SK-N-SH (cell line): ENCODE results near the gene SGPP2. TPM values are rescaled to one million over a fixed set of nuclear protein-coding genes. Genes with fewer than 3 reads are reported as not detected.

Experiments used
- CTCF ChIA-PET: fragments of 300-600, 350-600 bp; formaldehyde crosslinking; extraction: SDS; loops from one replicate; lab custom pipeline; 2021; lab: Yijun Ruan, JAX
- POLR2A ChIA-PET: fragments of 350-600 bp; sonication (Branson Sonifier 250); formaldehyde crosslinking; extraction: SDS; loops from one replicate; lab custom pipeline; 2020; ENCODE audit warnings: antibody characterized with exemption, inconsistent platforms; lab: Yijun Ruan, JAX
- DNase-seq: peaks from one replicate; pipeline ENCODE4 v3.0.0; 2012
- H2AFZ ChIP-seq: fragments of 200-600 bp; sonication (generic); 2 replicates; pipeline ENCODE4 v1.8.1; 2016; ENCODE audit warnings: antibody characterized with exemption, mild to moderate bottlenecking, low read depth
- H3F3A ChIP-seq: fragments of 200-600 bp; sonication (generic); replicated peaks from 2 replicates; pipeline ENCODE3; 2016; ENCODE audit warnings: antibody characterized with exemption, mild to moderate bottlenecking; ENCODE audit not compliant: insufficient read depth
- H3K27ac ChIP-seq, 2 experiments: fragments of 200-500 bp in 1 of 2; fragments of 200-600 bp in 1 of 2; sonication (Bioruptor generic) in 1 of 2; sonication (generic), shearing (Covaris generic) in 1 of 2; 2 replicates each; pipeline versions ENCODE4 v1.5.1 to v1.6.1; 2014 to 2016; ENCODE audit warnings: low read depth in 2 of 2, inconsistent platforms in 1 of 2, low read length in 1 of 2, mild to moderate bottlenecking in 1 of 2, mixed read lengths in 1 of 2
- H3K27me3 ChIP-seq: fragments of 200-600 bp; sonication (generic), shearing (Covaris generic); 2 replicates; pipeline ENCODE4 v1.6.1; 2016; ENCODE audit warnings: mixed run types; ENCODE audit not compliant: insufficient read depth
- H3K36me3 ChIP-seq, 2 experiments: fragments of 200-500 bp in 1 of 2; fragments of 200-600 bp in 1 of 2; sonication (Bioruptor generic) in 1 of 2; sonication (generic) in 1 of 2; replicated peaks in 1 of 2; 2 replicates each; pipeline versions ENCODE3 to v1.5.1; 2014 to 2016; ENCODE audit warnings: low read length in 1 of 2, mild to moderate bottlenecking in 1 of 2; ENCODE audit not compliant: insufficient read depth in 2 of 2, control insufficient read depth in 1 of 2
- H3K4me1 ChIP-seq, 2 experiments: fragments of 200-500 bp in 1 of 2; fragments of 200-600 bp in 1 of 2; sonication (Bioruptor generic) in 1 of 2; sonication (generic), shearing (Covaris generic) in 1 of 2; 2 replicates each; pipeline versions ENCODE4 v1.5.1 to v1.6.1; 2014 to 2016; ENCODE audit warnings: low read depth in 1 of 2, low read length in 1 of 2, mixed run types in 1 of 2; ENCODE audit not compliant: insufficient read depth in 2 of 2, control insufficient read depth in 1 of 2
- H3K4me2 ChIP-seq: fragments of 200-600 bp; sonication (generic), shearing (Covaris generic); 2 replicates; pipeline ENCODE4 v1.6.1; 2017; ENCODE audit warnings: mixed run types
- H3K4me3 ChIP-seq, 2 experiments: fragments of 200-500 bp in 1 of 2; fragments of 200-600 bp in 1 of 2; sonication (Bioruptor generic) in 1 of 2; sonication (generic), shearing (Covaris generic) in 1 of 2; 2 replicates each; pipeline versions ENCODE4 v1.5.1 to v1.8.1; 2014 to 2016; ENCODE audit warnings: low read depth in 2 of 2, inconsistent platforms in 1 of 2, low read length in 1 of 2, mild to moderate bottlenecking in 1 of 2, mixed read lengths in 1 of 2, moderate library complexity in 1 of 2
- H3K79me2 ChIP-seq: fragments of 200-600 bp; sonication (generic); 2 replicates; pipeline ENCODE4 v1.8.1; 2017; ENCODE audit warnings: mild to moderate bottlenecking; ENCODE audit not compliant: insufficient read depth
- H3K9ac ChIP-seq: fragments of 200-600 bp; sonication (generic); 2 replicates; pipeline ENCODE4 v1.6.1; 2017; ENCODE audit warnings: mixed run types
- H3K9me2 ChIP-seq: fragments of 200-600 bp; sonication (generic); 2 replicates; pipeline ENCODE4 v1.6.1; 2017; ENCODE audit warnings: mixed run types
- H3K9me3 ChIP-seq: fragments of 200-600 bp; sonication (generic); 2 replicates; pipeline ENCODE4 v1.6.1; 2017; ENCODE audit warnings: mixed run types, mild to moderate bottlenecking, moderate library complexity
- H4K20me1 ChIP-seq: fragments of 200-600 bp; sonication (generic); 2 replicates; pipeline ENCODE4 v1.6.1; 2017; ENCODE audit warnings: mild to moderate bottlenecking, mixed run types; ENCODE audit not compliant: insufficient read depth
- CHD2 ChIP-seq: fragments of 150-350 bp; IDR thresholded peaks from 2 replicates; pipeline ENCODE4 v1.6.1; 2018; ENCODE audit warnings: low read length; ENCODE audit not compliant: partially characterized antibody
- EP300 ChIP-seq, 2 experiments: IDR thresholded peaks; 2 replicates each; pipeline versions ENCODE4 v1.4.0 to v1.6.1; 2012; ENCODE audit warnings: borderline replicate concordance in 1 of 2, low read depth in 1 of 2, low read length in 1 of 2
- FOXM1 ChIP-seq: IDR thresholded peaks from 2 replicates; pipeline ENCODE4 v1.4.0; 2012; ENCODE audit warnings: low read depth, mild to moderate bottlenecking
- GATA2 ChIP-seq: sonication (generic); formaldehyde crosslinking; IDR thresholded peaks from 2 replicates; pipeline ENCODE4 v1.5.0; 2020; ENCODE audit warnings: mild to moderate bottlenecking, missing genetic modification reagents
- JUND ChIP-seq: IDR thresholded peaks from 2 replicates; pipeline ENCODE4 v1.4.0; 2012
- MEF2A ChIP-seq: IDR thresholded peaks from 2 replicates; pipeline ENCODE4 v1.4.0; 2012; ENCODE audit warnings: low read depth, borderline replicate concordance
- POLR2AphosphoS5 ChIP-seq: IDR thresholded peaks from 2 replicates; pipeline ENCODE4 v1.6.1; 2012; ENCODE audit warnings: low read depth, low read length
- RCOR1 ChIP-seq: fragments of 150-350 bp; IDR thresholded peaks from 2 replicates; pipeline ENCODE4 v1.6.1; 2017; ENCODE audit warnings: antibody characterized with exemption, low read length
- RXRA ChIP-seq: IDR thresholded peaks from 2 replicates; pipeline ENCODE4 v1.4.0; 2012; ENCODE audit warnings: low read depth, mild to moderate bottlenecking, borderline replicate concordance
- SIN3A ChIP-seq: IDR thresholded peaks from 2 replicates; pipeline ENCODE4 v1.6.1; 2012; ENCODE audit warnings: low read depth, mild to moderate bottlenecking, low read length, moderate library complexity, borderline replicate concordance
- SMC3 ChIP-seq: IDR thresholded peaks from 2 replicates; pipeline ENCODE4 v1.6.1; 2012; ENCODE audit warnings: low read depth, low read length, improper control_type of control experiment
- TAF1 ChIP-seq: IDR thresholded peaks from 2 replicates; pipeline ENCODE4 v1.6.1; 2012; ENCODE audit warnings: low read depth, mild to moderate bottlenecking, low read length, moderate library complexity, borderline replicate concordance
- TCF12 ChIP-seq: IDR thresholded peaks from 2 replicates; pipeline ENCODE4 v1.4.0; 2012
- YY1 ChIP-seq: IDR thresholded peaks from 2 replicates; pipeline ENCODE4 v1.4.0; 2012; ENCODE audit warnings: low read depth, mild to moderate bottlenecking
- WGBS: methylation state at CpG from one replicate; pipeline ENCODE4 v1.1.6; 2017; ENCODE audit warnings: low lambda C conversion rate; 5-methylcytosine and 5-hydroxymethylcytosine counted together
- polyA plus RNA-seq, 3 experiments: library from polyadenylated mRNA; depleted of rRNA; stranded (reverse); fragments of >200 nt; gene quantifications; 2 replicates each; pipeline ENCODE4 v1.2.3, GENCODE V29; 2012
- TF ChIP-seq, protein P1 (sequence below): fragments of 200-600 bp; sonication (generic); IDR thresholded peaks from 2 replicates; pipeline ENCODE4 v1.6.1; 2017; ENCODE audit warnings: antibody characterized with exemption, mild to moderate bottlenecking, moderate library complexity

SGPP2 gene, protein sequence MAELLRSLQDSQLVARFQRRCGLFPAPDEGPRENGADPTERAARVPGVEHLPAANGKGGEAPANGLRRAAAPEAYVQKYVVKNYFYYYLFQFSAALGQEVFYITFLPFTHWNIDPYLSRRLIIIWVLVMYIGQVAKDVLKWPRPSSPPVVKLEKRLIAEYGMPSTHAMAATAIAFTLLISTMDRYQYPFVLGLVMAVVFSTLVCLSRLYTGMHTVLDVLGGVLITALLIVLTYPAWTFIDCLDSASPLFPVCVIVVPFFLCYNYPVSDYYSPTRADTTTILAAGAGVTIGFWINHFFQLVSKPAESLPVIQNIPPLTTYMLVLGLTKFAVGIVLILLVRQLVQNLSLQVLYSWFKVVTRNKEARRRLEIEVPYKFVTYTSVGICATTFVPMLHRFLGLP
- 0.03 TPM in 2 replicates for polyA plus RNA-seq (2012; rRNA removed)
- 0.08 and 0.10 TPM in 2 replicates for polyA plus RNA-seq (2012; cell fraction: cytosol; rRNA removed)
- 0.01 and 0.04 TPM in 2 replicates for polyA plus RNA-seq (2012; cell fraction: nucleus; rRNA removed)

DNA sequence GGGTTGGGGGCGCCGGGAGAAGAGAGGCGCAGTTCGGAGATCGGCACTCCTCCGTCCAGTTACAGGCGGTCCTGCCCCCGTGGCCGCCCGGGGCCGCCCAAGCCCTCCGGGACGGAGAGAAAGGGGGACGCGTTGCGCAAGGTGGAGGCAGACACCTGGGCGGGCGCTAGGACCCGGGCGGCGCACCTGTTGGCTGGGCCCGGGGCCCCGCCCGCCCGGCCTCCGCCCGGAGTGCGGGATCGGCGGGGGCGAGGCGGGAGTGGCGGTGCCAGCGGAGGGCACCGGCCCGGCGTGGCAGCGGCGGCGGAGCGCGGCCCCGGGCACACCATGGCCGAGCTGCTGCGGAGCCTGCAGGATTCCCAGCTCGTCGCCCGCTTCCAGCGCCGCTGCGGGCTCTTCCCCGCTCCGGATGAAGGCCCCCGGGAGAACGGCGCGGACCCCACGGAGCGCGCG is at the start of gene SGPP2:
Gene SGPP2, plus strand, starts transcription at position 268 of the 453 bp plus-strand sequence. Its CDS starts 60 bp downstream, at position 328.
- Histone ChIP-seq H3K36me3 (no peaks in the 10 kb centered on the region), H3K27me3 (peaks cover 16% of the 10 kb centered on the region; the same call in 1 of the 2 replicates), H4K20me1 (no peaks in the 10 kb centered on the region), H3K4me3 (peak within 1 kb of the TSS; percentile 12 to 46; a peak in 3 of 4 replicates), H3K79me2 (no peaks in the 10 kb centered on the region), H2AFZ (no peak within 1 kb of the TSS), H3K4me2 (peak within 1 kb of the TSS; percentile 7; the same call in 1 of the 2 replicates), H3K9me2 (no peaks in the 10 kb centered on the region), H3K27ac (no peak within 1 kb of the TSS), H3K9ac (no peak within 1 kb of the TSS), H3K4me1 (peaks cover 0 to 2% of the 10 kb centered on the region in 2 experiments; a peak in 1 of 4 replicates), H3K9me3 (no peaks in the 10 kb centered on the region), H3F3A (no peaks in the 10 kb centered on the region)
- no CpG with 5 or more reads among the region's 61 CpGs for WGBS
- ChIA-PET POLR2A (no interaction called here), CTCF (interaction anchor here (3.3 kb wide), 1 partner anchor 106 kb away, joined by 8 read pairs; no protein-coding TSS in a partner anchor)
- TF ChIP-seq CHD2 = no peak
- TF ChIP-seq, protein P1, sequence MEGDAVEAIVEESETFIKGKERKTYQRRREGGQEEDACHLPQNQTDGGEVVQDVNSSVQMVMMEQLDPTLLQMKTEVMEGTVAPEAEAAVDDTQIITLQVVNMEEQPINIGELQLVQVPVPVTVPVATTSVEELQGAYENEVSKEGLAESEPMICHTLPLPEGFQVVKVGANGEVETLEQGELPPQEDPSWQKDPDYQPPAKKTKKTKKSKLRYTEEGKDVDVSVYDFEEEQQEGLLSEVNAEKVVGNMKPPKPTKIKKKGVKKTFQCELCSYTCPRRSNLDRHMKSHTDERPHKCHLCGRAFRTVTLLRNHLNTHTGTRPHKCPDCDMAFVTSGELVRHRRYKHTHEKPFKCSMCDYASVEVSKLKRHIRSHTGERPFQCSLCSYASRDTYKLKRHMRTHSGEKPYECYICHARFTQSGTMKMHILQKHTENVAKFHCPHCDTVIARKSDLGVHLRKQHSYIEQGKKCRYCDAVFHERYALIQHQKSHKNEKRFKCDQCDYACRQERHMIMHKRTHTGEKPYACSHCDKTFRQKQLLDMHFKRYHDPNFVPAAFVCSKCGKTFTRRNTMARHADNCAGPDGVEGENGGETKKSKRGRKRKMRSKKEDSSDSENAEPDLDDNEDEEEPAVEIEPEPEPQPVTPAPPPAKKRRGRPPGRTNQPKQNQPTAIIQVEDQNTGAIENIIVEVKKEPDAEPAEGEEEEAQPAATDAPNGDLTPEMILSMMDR = no peak
- no peak for TF ChIP-seq EP300 (IDR thresholded peaks at IDR 0.05; ENCODE audit: borderline replicate concordance in 1 of 2, low read depth in 1 of 2, low read length in 1 of 2)
- TF ChIP-seq YY1 = no peak
- TF ChIP-seq RXRA = no peak
- TF ChIP-seq GATA2 = no peak
- no peak for TF ChIP-seq FOXM1
- no peak for TF ChIP-seq MEF2A
- TF ChIP-seq POLR2AphosphoS5 = no peak
- no peak for TF ChIP-seq TAF1
- TF ChIP-seq TCF12 = no peak
- TF ChIP-seq RCOR1 = no peak
- no peak for TF ChIP-seq JUND
- no peak for DNase-seq

DNA sequence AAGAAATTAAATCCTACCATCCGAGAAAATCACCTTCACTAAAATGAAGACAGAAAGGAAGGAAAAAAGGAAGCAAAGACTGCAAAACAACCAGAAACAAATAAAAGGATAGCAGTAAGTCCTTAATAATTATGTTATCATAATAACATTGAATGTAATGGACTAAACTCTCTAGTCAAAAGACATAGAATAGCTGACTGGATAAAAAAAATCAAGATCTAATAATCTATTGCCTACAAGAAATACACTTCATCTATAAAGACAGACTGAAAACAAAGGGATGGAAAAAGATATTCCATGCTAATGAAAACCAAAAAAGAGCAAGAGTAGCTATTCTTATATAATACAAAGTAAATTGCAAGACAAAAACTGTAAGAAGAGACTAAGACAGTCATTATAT is 48.5 kb upstream of the SGPP2 start:
- H3K9ac ChIP-seq = no peak overlapping the region
- no peaks in the 10 kb centered on the region for H3K9me3 ChIP-seq
- H3F3A ChIP-seq = no peaks in the 10 kb centered on the region
- H3K4me1 ChIP-seq = no peaks in the 10 kb centered on the region
- POLR2A ChIA-PET = no interaction called here
- CTCF ChIA-PET = interaction anchor here (1.1 kb wide), 1 partner anchor 11 kb away, joined by 3 read pairs; no protein-coding TSS in a partner anchor
- no peaks in the 10 kb centered on the region for H3K79me2 ChIP-seq
- H3K9me2 ChIP-seq = no peaks in the 10 kb centered on the region
- no peak overlapping the region for H2AFZ ChIP-seq
- TF ChIP-seq SIN3A = no peak
- TF ChIP-seq SMC3 = no peak
- TF ChIP-seq EP300 (IDR thresholded peaks at IDR 0.05; ENCODE audit: borderline replicate concordance in 1 of 2, low read depth in 1 of 2, low read length in 1 of 2) = no peak
- no peak for TF ChIP-seq MEF2A
- TF ChIP-seq, all 33 proteins: peak for 0
- Histone ChIP-seq H4K20me1 (no peaks in the 10 kb centered on the region), H3K27ac (no peak overlapping the region), H3K4me3 (no peak overlapping the region), H3K36me3 (no peaks in the 10 kb centered on the region), H3K27me3 (no peaks in the 10 kb centered on the region), H3K4me2 (no peak overlapping the region)
- 19% methylated on average over 1 of the region's 1 CpG for WGBS
- no peak for DNase-seq
